22Rv1 (cell line): ENCODE measurements around the gene SLC7A1.

ENCODE experiments used
- H3K27ac ChIP-seq: fragments of 450-650 bp; 2 replicates; pipeline ENCODE4 v1.5.1; 2017
- CTCF ChIP-seq: fragments of 450-650 bp; IDR thresholded peaks from 2 replicates; pipeline ENCODE4 v1.5.1; 2017; ENCODE audit warnings: mild to moderate bottlenecking
- ZFX ChIP-seq: fragments of 450-650 bp; IDR thresholded peaks from 2 replicates; pipeline ENCODE4 v1.6.1; 2017; ENCODE audit warnings: antibody characterized with exemption, borderline replicate concordance

The SLC7A1 gene

GRCh38 chr13:29561918-29562317 is 33.6 kb downstream of the SLC7A1 start:
- H3K27ac ChIP-seq, result no peak overlapping the region
- no peak for TF ChIP-seq ZFX
- TF ChIP-seq CTCF, result no peak

DNA sequence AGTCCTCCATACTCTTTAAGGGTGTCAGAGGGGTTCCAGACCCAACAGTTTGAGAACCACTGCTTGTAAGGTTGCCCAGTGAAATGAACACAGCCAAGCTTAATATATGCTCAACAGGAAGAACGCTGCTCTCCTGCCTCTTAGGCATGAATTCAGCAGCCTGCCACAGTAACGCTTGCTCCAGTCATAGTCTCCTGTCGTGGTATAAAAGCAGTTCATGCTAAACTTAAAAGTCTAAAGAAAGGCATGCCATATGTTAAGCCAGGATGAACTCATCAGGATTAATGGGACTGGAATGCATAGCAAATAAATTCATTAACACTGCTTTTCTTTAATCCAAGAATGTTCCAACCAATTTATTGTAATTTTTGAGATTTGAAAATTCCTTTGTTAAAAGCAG is 38.7 kb downstream of the SLC7A1 start:
- TF ChIP-seq ZFX, result no peak
- no peak for TF ChIP-seq CTCF
- H3K27ac ChIP-seq, result no peak overlapping the region

DNA sequence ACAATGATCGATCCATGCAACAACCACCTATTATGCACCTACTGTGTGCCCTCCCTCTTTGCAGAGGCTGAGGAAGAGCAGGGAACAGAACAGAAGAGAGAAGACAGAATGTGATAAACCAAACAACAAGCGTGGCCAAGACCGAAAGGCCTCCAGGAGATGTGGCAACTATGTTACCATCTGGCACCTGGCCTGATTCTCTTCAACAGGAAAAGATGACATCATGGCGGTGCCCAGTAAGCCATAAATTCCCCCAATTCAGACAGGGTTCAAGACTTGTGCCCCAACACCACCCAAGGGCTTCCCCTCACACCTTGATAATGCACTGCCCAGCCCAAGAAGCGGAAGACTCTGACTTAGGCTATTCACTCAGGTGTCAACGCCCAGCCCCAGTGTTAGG is 44.3 kb downstream of the SLC7A1 start:
- TF ChIP-seq ZFX (no peak), CTCF (no peak)
- no peak overlapping the region for H3K27ac ChIP-seq

DNA sequence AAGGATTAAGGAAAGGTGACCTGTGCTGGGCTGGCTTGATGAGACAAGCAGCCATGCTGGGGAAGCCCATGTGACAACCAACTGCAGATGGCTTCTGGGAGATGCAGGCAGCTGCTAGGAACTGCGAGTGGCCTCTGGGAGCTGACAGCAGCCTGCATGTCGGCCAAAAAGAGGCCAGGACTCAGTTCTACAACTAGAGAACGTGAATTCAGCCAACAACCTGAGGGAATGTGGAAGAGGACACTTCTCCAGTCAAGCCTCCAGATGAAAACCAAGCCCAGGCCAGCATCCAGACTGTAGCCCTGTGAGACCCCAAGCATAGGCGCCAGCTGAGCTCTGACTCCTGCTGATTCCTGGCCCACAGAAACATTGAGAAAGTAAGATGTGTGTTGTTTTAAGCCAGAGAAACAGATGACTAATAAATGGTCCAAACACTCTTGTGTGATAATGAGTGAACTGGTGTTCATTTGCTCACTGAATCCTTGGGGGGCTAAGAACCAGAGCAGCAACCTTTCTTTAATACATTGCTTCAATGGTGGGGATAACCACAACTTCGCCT is 45.0 kb downstream of the SLC7A1 start:
- TF ChIP-seq ZFX (no peak), CTCF (no peak)
- no peak overlapping the region for H3K27ac ChIP-seq

DNA sequence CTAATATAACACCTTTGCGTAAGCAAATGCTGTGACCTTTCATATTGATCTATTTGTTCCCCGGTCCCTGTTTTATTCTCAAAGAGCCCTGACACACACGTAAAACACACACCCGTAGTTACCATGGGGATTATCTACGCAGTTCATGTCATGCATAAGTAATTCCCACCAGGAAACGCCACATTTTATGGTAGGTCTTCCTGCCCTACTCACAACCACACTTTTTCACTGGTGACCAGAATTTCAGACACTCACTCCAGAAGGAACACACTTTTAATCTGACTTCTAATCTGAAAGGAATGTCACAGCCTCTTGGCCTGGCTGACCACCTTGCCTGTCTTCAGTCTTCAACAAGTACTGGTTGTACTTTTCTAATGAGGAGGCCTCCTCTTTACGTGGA is 46.8 kb downstream of the SLC7A1 start:
- TF ChIP-seq CTCF (no peak), ZFX (no peak)
- no peak overlapping the region for H3K27ac ChIP-seq

GRCh38 chr13:29547153-29547552 is 48.3 kb downstream of the SLC7A1 start:
- TF ChIP-seq ZFX, result no peak
- TF ChIP-seq CTCF, result no peak
- no peak overlapping the region for H3K27ac ChIP-seq

DNA sequence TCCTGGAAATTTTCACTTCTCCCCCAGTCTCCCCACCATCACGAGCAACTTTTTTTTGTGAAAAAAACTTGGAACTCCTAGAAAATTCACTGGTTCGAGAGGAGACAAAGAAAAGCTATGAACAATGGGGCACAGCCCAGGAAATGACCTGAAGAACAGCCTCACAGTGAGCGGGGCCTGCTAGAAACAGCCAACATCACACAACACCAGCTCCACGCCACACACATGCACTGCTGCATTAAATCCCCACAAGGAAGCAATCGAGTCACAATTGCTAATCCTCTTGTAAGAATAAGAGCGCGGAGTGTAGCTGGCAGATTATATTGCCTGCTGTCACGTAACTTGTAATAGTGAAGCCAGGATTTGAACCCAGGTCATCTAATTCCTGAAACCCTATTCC is 48.8 kb downstream of the SLC7A1 start:
- no peak overlapping the region for H3K27ac ChIP-seq
- TF ChIP-seq ZFX (no peak), CTCF (no peak)
